HepG2 (cell line): ENCODE data around the gene F7. TPM values are rescaled to one million over a fixed set of nuclear protein-coding genes. Genes with fewer than 3 reads are reported as not detected.
A peak's percentile ranks its signal among the peaks of the same experiment; 100 is the strongest.

Source experiments
- ATAC-seq: fragments of 200-7000 bp; cut with Tn5 transposase; 3 replicates; pipeline ENCODE4 v1.9.1; 2020; ENCODE audit warnings: mild to moderate bottlenecking, moderate library complexity
- BruUV-seq: library from RNA; stranded (reverse); fragments of 400-500 nt; replicated peaks from 2 replicates; lab custom pipeline; 2021; lab: Mats Ljungman, UMichigan
- CTCF ChIA-PET: fragments of 300-600 bp; formaldehyde crosslinking; extraction: SDS; loops from one replicate; lab custom pipeline; 2021; ENCODE audit warnings: low total read pairs, inconsistent platforms, low intra/inter-chr PET ratio; lab: Yijun Ruan, JAX
- POLR2A ChIA-PET: fragments of 350-600 bp; sonication (Branson Sonifier 250); formaldehyde crosslinking; loops from one replicate; lab custom pipeline; 2020; ENCODE audit warnings: antibody characterized with exemption, inconsistent platforms; lab: Yijun Ruan, JAX
- DNase-seq: peaks from one replicate; pipeline ENCODE4 v3.0.0-alpha.2; 2015; ENCODE audit warnings: low spot score
- FAIRE-seq: peaks from 3 replicates; lab custom pipeline; 2011; peaks lifted over from hg19 to GRCh38; lab: Jason Lieb, UNC
- H2AFZ ChIP-seq: one replicate; pipeline ENCODE4 v1.6.1; 2011; ENCODE audit warnings: low read length, inconsistent platforms
- H3K27ac ChIP-seq: fragments of 300-600 bp; 3 replicates; pipeline ENCODE4 v1.8.0; 2011; ENCODE audit warnings: mixed run types, mild to moderate bottlenecking, mixed read lengths, low read length, inconsistent platforms; ENCODE audit not compliant: insufficient read depth; ENCODE audit errors: extremely low read length
- H3K27me3 ChIP-seq, 2 experiments: fragments of 200-600 bp in 1 of 2; 2 replicates in 1 of 2; 3 replicates in 1 of 2; pipeline versions ENCODE4 v1.6.0 to v1.8.0; 2011; ENCODE audit warnings: low read length in 2 of 2, mild to moderate bottlenecking in 2 of 2, moderate library complexity in 2 of 2, inconsistent platforms in 1 of 2; ENCODE audit not compliant: insufficient read depth in 2 of 2, control insufficient read depth in 1 of 2
- H3K36me3 ChIP-seq, 2 experiments: fragments of 200-600 bp in 1 of 2; replicated peaks in 1 of 2; 2 replicates in 1 of 2; 3 replicates in 1 of 2; pipeline versions ENCODE4 v1.5.1 to v1.8.0; 2011; ENCODE audit warnings: low read length in 2 of 2, inconsistent platforms in 1 of 2; ENCODE audit not compliant: insufficient read depth in 2 of 2, control insufficient read depth in 1 of 2
- H3K4me1 ChIP-seq: 2 replicates; pipeline ENCODE4 v1.5.1; 2012; ENCODE audit warnings: low read length, inconsistent platforms; ENCODE audit not compliant: insufficient read depth
- H3K4me2 ChIP-seq: 2 replicates; pipeline ENCODE4 v1.6.0; 2011; ENCODE audit warnings: low read depth, low read length, inconsistent platforms
- H3K4me3 ChIP-seq, 3 experiments: fragments of 200-600 bp in 1 of 3; sonication (generic), shearing (Covaris generic) in 1 of 3; replicated peaks in 1 of 3; 2 replicates each; pipeline ENCODE4 v1.5.1; 2011 to 2016; ENCODE audit warnings: low read length in 3 of 3, inconsistent platforms in 2 of 3, low read depth in 2 of 3, mild to moderate bottlenecking in 2 of 3, control low read depth in 1 of 3, mixed read lengths in 1 of 3; ENCODE audit not compliant: insufficient read depth in 1 of 3
- H3K79me2 ChIP-seq: one replicate; pipeline ENCODE4 v1.6.1; 2011; ENCODE audit warnings: low read length, inconsistent platforms; ENCODE audit not compliant: insufficient read depth
- H3K9ac ChIP-seq: 2 replicates; pipeline ENCODE4 v1.6.0; 2011; ENCODE audit warnings: mild to moderate bottlenecking, low read depth, low read length, inconsistent platforms; ENCODE audit not compliant: insufficient read depth
- H3K9me3 ChIP-seq: 2 replicates; pipeline ENCODE4 v1.5.1; 2012; ENCODE audit warnings: mild to moderate bottlenecking, low read length
- H4K20me1 ChIP-seq: 2 replicates; pipeline ENCODE4 v1.6.0; 2011; ENCODE audit warnings: inconsistent platforms, mild to moderate bottlenecking, low read length, moderate library complexity; ENCODE audit not compliant: insufficient read depth
- RBFOX2 ChIP-seq: fragments of 200-400 bp; formaldehyde crosslinking; IDR thresholded peaks from 2 replicates; pipeline ENCODE4 v1.6.1; 2017; ENCODE audit warnings: low read depth, mild to moderate bottlenecking, low read length
- WGBS: methylation state at CpG from one replicate; pipeline ENCODE4 v1.1.6; 2017; ENCODE audit warnings: low lambda C conversion rate; 5-methylcytosine and 5-hydroxymethylcytosine counted together
- in situ Hi-C: cut with HindIII; loops from 2 replicates; pipeline ENCODE4 v1.10.0; 2017; ENCODE audit warnings: low pct_unique_long_range_greater_than_20kb; ENCODE audit not compliant: extremely low pct_ligation_motif_present
- intact Hi-C: fragments of 100-400 bp; cut with micrococcal nuclease; formaldehyde crosslinking; loops from one replicate; pipeline ENCODE4 v1.10.0; 2022; ENCODE audit not compliant: unreplicated experiment
- polyA plus RNA-seq, 8 experiments: library from polyadenylated mRNA; depleted of rRNA in 3 of 8; stranded (reverse) in 7 of 8; unstranded in 1 of 8; fragments of >200 nt; fragmentation: Illumina TruSeq in 4 of 8; extraction: Trizol in 4 of 8; gene quantifications; 2 replicates each; pipeline versions ENCODE4 v1.2.1 to v1.2.3, GENCODE V29; 2011 to 2016; ENCODE audit warnings: low read depth in 4 of 8, missing spikeins in 1 of 8, mixed read lengths in 1 of 8; ENCODE audit not compliant: insufficient read depth in 1 of 8
- total RNA-seq, 5 experiments: library from RNA; depleted of rRNA; stranded (reverse); fragments of >200 nt; fragmentation: Illumina TruSeq; extraction: Trizol; gene quantifications; 2 replicates each; pipeline ENCODE4 v1.2.3, GENCODE V29; 2016; ENCODE audit warnings: low read depth in 1 of 5
- TF ChIP-seq, protein P1 (sequence below): sonication (generic); formaldehyde crosslinking; IDR thresholded peaks from 2 replicates; pipeline ENCODE4 v1.5.1; 2020; ENCODE audit warnings: mild to moderate bottlenecking, missing genetic modification reagents, moderate library complexity
- TF ChIP-seq, protein P2 (sequence below): sonication (generic); formaldehyde crosslinking; IDR thresholded peaks from 2 replicates; pipeline ENCODE4; 2020; ENCODE audit warnings: missing genetic modification reagents, mild to moderate bottlenecking, borderline replicate concordance
- TF ChIP-seq, protein P3 (sequence below): sonication (generic); formaldehyde crosslinking; IDR thresholded peaks from 2 replicates; pipeline ENCODE4 v1.9.0; 2021; ENCODE audit warnings: missing genetic modification reagents, mild to moderate bottlenecking, borderline replicate concordance

The F7 gene
- total and polyA plus RNA-seq, 2 of the 13 experiments (the other 11 are each of a cell fraction or from before 2014, with no cell fraction given) = 12.6 to 26.5 TPM

DNA sequence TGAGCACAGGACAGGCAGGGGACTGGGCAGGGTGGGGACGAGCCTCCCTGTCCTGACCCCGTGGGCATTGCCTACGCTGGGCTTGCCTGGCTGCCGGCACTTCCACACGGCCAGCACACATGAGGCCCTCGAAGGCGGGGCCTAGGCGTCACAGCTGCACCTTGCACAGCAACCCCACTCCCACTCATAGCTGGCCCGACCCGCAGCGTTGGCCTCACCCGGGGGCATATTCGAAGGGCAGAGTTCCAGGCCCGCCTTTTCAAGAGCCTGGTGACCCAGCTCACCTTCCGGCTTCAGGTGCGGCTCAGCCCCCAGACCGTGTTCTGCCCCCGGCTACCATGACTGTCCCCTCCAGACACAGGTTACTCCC is 36.0 kb downstream of the F7 start:
- peaks cover 14 to 44% of the 10 kb centered on the region in 2 experiments; a peak in 4 of 5 replicates for H3K36me3 ChIP-seq
- H2AFZ ChIP-seq = no peak overlapping the region
- H3K9ac ChIP-seq = no peak overlapping the region
- ATAC-seq (no peak), DNase-seq (no peak), FAIRE-seq (no peak)
- intact Hi-C loops (no loop called here), in situ Hi-C loops (no loop called here)
- H3K9me3 ChIP-seq = no peaks in the 10 kb centered on the region
- peaks cover 49% of the 10 kb centered on the region for H3K4me1 ChIP-seq
- BruUV-seq = no TSS peak
- H3K4me2 ChIP-seq = no peak overlapping the region
- no peaks in the 10 kb centered on the region for H4K20me1 ChIP-seq
- CTCF ChIA-PET = no interaction called here
- 93% methylated on average over 16 of the region's 18 CpGs for WGBS
- no peak overlapping the region for H3K27ac ChIP-seq
- no peaks in the 10 kb centered on the region for H3K79me2 ChIP-seq
- TF ChIP-seq, protein P1, sequence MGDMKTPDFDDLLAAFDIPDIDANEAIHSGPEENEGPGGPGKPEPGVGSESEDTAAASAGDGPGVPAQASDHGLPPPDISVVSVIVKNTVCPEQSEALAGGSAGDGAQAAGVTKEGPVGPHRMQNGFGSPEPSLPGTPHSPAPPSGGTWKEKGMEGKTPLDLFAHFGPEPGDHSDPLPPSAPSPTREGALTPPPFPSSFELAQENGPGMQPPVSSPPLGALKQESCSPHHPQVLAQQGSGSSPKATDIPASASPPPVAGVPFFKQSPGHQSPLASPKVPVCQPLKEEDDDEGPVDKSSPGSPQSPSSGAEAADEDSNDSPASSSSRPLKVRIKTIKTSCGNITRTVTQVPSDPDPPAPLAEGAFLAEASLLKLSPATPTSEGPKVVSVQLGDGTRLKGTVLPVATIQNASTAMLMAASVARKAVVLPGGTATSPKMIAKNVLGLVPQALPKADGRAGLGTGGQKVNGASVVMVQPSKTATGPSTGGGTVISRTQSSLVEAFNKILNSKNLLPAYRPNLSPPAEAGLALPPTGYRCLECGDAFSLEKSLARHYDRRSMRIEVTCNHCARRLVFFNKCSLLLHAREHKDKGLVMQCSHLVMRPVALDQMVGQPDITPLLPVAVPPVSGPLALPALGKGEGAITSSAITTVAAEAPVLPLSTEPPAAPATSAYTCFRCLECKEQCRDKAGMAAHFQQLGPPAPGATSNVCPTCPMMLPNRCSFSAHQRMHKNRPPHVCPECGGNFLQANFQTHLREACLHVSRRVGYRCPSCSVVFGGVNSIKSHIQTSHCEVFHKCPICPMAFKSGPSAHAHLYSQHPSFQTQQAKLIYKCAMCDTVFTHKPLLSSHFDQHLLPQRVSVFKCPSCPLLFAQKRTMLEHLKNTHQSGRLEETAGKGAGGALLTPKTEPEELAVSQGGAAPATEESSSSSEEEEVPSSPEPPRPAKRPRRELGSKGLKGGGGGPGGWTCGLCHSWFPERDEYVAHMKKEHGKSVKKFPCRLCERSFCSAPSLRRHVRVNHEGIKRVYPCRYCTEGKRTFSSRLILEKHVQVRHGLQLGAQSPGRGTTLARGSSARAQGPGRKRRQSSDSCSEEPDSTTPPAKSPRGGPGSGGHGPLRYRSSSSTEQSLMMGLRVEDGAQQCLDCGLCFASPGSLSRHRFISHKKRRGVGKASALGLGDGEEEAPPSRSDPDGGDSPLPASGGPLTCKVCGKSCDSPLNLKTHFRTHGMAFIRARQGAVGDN (CRISPR knock-in tag) = peak; percentile 25; the same call in 1 of the 2 replicates
- peak; percentile 65 for TF ChIP-seq RBFOX2
- TF ChIP-seq, protein P2, sequence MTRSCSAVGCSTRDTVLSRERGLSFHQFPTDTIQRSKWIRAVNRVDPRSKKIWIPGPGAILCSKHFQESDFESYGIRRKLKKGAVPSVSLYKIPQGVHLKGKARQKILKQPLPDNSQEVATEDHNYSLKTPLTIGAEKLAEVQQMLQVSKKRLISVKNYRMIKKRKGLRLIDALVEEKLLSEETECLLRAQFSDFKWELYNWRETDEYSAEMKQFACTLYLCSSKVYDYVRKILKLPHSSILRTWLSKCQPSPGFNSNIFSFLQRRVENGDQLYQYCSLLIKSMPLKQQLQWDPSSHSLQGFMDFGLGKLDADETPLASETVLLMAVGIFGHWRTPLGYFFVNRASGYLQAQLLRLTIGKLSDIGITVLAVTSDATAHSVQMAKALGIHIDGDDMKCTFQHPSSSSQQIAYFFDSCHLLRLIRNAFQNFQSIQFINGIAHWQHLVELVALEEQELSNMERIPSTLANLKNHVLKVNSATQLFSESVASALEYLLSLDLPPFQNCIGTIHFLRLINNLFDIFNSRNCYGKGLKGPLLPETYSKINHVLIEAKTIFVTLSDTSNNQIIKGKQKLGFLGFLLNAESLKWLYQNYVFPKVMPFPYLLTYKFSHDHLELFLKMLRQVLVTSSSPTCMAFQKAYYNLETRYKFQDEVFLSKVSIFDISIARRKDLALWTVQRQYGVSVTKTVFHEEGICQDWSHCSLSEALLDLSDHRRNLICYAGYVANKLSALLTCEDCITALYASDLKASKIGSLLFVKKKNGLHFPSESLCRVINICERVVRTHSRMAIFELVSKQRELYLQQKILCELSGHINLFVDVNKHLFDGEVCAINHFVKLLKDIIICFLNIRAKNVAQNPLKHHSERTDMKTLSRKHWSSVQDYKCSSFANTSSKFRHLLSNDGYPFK = 0 out of 2 replicates have a peak, but pooled peaks have one; percentile 23
- TF ChIP-seq, protein P3, sequence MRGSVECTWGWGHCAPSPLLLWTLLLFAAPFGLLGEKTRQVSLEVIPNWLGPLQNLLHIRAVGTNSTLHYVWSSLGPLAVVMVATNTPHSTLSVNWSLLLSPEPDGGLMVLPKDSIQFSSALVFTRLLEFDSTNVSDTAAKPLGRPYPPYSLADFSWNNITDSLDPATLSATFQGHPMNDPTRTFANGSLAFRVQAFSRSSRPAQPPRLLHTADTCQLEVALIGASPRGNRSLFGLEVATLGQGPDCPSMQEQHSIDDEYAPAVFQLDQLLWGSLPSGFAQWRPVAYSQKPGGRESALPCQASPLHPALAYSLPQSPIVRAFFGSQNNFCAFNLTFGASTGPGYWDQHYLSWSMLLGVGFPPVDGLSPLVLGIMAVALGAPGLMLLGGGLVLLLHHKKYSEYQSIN (CRISPR knock-in tag) = no peak
- H3K4me3 ChIP-seq = no peak overlapping the region
- POLR2A ChIA-PET = interaction anchor here (0.8 to 1.4 kb wide), 2 partner anchors 9 to 19 kb away, joined by 4 to 5 read pairs; partner anchors contain the start of gene F10
- H3K27me3 ChIP-seq = no peaks in the 10 kb centered on the region
